GM21390 (cell line): ENCODE data around the gene CRTAC1.

Experiments used
- ATAC-seq: cut with Tn5 transposase; IDR thresholded peaks from one replicate; pipeline ENCODE4 v1.9.1; 2021; ENCODE audit not compliant: unreplicated experiment

CRTAC1 gene

DNA sequence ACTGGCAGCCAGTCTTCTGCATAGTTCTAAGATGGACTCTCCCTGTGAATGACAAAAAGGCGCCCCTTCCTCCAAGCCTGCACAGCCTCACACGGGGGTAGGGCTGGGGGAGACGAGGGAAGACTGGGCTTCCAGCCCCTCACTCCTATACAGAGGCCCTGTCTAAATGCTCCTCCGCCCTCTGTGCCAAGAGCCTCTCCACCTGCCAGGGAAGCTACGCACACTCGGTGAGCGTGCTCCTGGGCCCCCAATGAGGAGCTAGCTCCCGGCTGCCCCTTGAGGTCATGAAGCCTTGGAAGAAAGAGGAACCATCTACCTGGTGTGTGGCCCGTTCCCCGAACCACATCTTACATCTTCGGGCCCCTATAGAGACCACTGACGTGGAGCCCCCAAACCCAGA, 54.8 kb downstream of the CRTAC1 start:
- ATAC-seq, result no peak

DNA sequence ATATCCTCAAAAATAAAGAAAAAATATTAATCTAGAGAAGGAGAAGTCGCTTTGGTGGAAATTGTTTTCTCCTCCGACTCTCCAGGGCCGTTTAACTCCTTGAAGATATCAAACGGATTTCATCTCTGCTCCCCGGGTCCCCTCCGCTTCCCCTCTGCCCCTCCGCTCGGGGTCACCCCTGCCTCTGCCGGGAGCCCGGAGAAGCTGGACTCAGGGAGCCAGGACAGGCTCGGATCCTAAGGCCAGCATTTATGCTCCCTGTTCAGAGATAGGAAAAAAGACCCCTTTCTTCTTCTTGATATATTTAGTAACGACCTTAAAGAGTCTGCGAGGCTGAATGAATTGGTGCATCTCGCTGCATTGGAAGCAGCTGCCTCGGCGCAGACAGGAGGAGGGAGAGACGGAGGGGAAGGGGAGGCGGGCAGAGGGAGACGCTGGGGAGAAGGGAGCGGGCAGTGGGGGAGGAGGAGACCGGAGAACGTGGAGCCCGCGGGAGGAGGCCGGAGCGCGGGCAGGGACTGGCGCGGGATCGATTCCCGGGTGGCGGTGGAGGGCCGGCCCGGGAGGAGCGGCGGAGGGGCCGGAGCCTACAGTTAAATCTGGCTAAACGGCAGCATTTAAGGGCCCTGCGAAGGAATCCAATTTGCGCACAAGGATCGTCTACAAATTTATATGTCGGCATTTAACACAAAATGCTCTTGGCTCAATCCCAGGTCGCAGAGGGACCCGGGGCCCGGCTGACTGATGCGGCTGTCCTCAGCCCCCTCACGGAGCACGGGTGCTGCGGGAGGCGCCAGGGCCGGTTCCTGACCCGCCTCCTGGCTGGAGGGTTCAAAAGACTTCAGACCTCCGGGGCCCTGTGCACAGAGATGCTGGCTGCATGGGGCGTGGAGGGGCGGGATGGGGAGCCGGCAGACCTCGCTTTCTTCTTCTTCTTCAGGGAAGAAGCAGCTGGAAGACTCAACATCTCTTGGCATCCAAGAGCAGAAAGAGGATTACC, 55.6 kb downstream of the CRTAC1 start:
- ATAC-seq, result no peak

DNA sequence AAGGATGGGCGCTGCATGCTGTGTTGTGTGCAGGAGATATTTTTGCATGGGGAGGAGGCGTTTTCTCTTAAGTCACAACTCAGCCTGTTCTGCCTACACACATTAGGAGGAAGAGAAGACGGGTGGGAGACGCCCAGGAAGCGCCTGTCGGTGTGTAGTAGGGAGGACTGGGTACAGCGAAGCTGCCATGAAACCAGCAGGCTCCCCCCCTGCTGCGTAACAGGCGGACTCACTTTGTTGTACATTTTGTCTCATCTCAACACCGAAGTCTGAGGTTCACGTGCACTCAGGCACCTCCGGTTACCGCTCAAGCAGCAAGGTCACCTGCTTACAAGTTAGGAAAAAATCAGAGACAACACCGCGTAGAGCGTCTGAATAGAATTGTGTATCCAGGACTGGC, 56.3 kb downstream of the CRTAC1 start:
- ATAC-seq, result no peak

DNA sequence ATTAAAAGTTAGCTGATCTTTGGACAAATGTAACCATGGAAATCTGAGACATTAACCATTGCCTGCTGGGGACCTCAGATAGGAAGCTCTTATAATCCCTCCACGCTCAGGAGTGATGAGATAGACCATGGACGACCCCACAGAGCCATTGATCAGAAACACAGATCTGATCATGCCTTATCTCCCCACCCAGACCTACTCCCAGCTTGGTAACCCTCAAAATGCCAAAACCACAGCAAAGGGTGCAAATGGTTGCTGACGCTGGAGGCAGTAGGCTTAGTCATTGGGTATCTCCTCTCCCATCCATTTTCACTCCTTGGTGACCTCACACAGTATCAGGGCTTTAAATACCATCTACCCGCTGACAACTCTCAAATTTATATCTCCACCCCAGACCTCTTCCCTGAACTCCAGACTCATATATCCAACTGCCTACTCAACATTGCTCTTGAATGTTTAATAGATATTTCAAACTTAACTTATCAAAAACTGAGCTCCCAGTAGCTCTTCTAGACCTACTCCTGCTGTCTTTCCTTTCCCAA, 60.8 kb downstream of the CRTAC1 start:
- no peak for ATAC-seq

DNA sequence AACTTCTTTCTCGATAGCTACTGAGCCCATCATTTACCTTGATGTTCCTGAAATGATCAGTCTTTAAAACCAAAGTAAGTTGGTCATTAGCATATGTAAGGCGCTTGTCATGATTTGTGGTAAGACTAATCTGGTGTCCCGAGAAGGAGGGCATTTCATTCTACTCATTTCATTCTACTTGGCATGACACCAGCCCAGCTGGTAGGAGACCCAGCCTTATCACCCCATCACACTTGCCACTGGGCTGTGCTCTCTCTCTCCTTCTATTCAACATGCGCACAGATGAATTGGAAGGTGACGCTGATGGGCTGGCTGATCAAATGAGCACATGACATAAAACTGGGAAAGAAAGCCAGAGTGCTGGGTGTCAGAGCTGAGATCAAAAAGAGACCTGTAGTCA, 65.7 kb downstream of the CRTAC1 start:
- no peak for ATAC-seq

DNA sequence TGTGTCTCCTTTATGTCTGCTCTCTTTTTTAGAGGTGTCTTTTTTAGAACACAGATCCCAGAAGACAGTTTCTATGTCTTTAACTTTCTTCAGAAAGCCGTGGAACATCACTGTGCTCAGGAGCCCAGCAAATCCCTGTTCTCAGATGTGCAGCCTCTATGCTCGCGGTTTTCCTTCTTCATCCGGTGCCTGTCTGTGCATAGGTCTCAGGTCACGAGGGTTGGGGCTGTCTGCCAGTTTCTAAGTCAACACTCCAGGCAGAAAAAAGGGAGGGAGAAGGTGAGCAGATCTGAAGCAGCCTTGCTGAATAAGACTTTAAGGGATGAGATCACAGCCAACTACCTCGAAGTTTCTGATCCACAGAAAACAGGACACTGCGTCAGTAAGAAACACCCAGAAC, 68.5 kb downstream of the CRTAC1 start:
- no peak for ATAC-seq

DNA sequence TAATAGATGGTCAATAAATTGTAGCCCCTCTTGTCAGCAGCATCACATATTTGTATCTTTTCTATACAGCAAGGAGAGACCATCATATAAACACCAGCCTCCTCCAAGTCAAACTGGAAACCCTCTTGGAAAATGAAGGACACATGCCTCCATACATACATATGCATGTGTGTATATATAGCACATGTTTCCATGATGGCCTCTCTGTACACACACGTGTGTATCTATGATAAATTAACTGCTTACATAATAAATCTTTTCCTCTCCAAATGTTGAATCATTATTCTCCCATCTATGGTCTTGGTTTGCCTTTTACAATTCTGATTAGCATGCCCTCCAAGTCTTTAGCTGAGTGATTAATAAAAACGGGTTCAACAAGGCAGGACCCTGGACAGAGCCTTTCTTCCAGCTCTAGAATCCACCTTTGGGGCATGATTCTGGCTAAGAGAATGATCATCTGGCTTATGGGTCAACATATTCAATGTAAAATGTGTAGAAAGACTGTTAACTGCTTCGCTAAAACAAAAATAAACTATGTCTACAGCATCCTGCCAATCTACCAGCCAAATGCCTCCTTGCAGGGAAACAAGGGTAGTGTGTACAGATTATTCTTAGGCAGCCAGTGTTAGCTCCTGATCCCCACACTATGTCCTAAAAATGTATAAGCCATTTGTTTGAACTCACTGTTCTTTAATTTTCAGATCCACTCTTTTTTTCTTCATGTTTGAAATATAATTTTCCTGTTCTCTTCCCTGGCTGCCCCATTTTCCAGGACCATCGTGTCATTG, 70.0 kb downstream of the CRTAC1 start:
- no peak for ATAC-seq

DNA sequence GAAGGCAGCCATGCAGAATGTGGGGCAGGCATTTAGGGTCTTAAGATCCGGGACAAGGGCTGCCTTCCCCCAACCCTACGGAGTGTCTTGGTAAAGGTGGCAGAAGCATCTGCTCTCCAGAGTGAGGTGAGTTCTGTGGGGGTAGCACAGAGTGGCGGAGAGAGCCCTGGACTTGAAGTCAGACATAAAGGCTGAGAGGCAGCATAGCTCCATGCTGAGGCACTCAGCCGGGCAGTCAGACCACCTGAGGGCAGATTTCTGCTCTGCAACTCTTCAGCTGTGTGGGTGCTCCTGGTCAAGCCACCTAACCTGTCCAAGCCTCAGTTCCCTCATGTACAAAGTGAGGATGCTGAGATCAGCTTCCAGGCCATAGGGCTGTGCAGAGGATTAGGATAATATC, 81.0 kb downstream of the CRTAC1 start:
- no peak for ATAC-seq

DNA sequence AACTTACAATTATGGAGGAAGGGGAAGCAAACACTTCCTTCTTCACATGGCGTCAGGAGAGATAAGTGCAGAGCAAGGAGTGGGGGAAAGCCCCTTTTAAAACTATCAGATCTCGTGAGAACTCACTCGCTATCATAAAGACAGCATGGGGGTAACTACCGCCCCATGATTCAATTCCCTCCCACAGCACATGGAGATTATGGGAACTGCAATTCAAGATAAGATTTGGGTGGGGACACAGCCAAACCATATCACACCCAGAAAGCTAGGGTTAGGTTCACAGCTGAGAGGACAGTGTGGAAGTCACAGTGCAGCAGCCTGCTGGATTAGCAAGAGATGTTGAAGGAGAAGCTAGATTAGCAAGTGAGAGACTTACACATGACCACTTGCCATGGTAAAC, 81.6 kb downstream of the CRTAC1 start:
- ATAC-seq, result no peak

DNA sequence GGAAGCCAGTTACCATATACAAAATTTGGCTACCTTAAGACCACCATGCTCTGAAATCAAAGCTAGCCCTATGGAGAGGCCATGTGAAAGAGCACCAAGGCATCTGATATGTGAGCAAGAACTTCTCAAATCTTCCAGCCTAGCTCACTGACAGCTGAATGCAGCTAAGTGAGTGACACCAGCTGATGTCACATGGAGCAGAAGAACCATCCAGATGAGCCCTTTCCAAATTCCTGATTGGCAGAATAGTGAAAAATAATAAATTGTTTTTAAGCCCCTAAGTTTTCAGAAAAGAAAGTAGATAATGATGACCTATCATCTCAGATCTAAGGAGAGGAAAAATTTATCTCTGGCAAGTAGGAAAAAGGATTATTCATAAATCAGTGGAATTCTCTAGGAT, 85.6 kb downstream of the CRTAC1 start:
- ATAC-seq, result no peak

DNA sequence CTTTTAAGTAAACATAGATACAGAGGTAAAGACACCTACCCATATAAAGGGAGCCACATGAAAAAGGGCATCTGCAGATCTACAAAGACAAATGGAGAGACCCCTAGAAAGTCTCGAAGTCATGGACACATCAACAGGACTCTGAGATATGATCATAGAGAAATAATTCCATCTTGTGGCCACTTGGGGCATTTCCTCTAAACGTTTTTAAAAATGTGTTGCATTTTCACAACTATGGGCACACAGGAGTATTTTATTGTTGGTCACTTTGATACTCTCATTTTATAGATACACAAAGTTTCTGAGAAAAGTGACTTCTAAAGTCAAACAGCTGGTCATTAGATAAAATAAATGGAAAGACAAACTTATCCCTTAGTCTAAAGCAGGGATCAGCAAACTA, 87.1 kb downstream of the CRTAC1 start:
- no peak for ATAC-seq

DNA sequence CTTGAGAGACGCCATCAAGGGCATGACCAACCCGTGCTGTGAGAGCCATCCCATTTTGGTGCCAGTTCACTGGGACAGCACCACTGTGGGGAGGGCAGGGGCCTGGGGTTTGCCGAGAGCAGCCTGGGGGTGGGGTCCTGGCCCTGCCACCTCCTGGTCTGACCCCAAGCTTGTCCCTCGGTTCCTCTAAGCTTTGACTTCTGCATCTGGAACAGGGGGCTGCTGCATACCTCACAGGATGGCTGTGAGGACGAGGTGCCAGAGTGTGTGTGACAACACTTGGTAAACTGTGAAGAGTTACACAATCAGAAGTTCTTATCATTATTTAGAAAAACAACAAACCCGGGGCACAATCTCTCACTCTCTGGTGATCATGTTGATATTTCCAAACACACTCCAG, 89.9 kb downstream of the CRTAC1 start:
- no peak for ATAC-seq

DNA sequence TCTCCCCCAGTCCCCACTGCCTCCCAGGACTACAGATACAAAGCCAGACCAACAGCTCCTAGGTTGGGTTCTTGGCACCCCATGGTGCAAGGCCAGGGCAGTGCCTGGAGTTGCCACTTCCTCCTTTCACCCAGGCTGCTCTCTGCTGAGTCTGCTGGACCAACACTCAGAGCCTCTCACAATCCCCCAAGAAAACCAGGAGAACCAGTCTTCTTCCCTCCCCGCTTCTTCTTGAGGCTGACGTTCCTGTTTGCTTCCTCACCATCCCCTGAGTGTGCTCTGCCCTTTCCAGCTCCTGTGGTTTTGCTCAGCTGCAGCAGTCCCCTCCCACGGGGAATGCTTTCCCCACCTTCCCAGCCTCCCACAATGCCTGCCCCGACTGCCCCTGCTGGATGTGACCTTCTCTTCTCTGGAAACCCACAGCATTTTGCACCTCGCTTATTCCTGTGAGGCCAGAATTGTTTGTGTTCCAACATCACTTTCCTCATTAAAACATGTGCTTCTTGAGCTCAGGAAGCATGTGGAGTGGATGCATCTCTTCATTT, 90.9 kb downstream of the CRTAC1 start:
- no peak for ATAC-seq

DNA sequence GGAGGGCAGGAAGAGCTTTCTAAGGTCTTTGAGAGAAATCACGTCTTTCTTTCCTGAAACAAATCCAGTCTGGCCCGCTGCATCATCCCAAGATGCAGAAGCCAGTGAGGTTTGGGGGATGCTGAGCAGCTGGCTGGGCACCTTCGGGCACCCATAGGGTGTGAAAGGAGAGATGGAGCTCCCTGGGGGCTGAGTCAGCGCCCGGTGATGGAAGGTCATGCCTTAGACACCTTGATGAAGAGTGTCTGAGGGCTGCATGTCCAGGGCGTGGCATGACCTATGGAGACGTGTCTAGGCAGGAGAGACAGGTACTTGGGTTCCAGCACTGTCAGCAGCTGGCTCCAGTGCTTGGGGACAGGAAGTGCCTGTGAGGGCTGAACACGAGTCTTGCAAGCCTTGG, 92.5 kb downstream of the CRTAC1 start:
- no peak for ATAC-seq

DNA sequence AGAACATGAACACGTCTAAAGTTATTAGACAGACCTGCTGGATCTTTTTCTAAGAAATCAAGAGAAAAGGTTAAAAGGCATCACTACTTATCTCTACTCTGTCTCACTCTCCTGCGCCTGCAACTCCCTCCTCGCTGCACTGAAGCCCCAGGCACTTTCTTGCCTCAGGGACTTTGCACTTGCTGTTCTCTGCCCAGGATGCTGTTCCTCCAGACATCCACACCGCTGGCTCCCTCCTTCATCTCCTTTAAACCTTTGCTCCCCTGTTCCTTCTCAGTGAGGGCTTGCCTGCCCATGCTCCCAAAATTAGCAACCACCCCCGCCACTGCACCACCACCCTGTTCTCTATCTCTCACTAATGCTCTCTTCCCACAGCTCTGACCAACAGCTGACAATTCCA, 93.4 kb downstream of the CRTAC1 start:
- no peak for ATAC-seq

DNA sequence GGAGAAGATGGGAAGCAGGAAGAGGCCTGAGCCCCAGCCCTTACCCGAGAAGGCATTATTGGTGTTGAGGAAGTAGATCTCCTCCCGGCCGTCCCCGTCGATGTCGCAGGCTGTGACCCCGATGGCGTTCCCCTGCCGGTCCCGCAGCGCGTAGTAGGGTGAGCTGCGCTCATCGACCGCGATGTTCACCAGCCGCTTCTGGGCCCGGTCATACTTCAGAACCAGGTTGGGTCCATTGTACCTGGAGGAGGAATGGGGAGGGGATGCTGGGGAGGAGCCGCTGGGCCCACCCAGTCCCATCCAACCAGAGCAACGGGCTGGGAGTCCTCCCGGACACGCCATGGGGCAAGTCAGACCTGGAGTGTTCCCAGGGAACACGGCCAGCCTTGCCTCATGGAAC, 94.3 kb downstream of the CRTAC1 start:
- no peak for ATAC-seq

DNA sequence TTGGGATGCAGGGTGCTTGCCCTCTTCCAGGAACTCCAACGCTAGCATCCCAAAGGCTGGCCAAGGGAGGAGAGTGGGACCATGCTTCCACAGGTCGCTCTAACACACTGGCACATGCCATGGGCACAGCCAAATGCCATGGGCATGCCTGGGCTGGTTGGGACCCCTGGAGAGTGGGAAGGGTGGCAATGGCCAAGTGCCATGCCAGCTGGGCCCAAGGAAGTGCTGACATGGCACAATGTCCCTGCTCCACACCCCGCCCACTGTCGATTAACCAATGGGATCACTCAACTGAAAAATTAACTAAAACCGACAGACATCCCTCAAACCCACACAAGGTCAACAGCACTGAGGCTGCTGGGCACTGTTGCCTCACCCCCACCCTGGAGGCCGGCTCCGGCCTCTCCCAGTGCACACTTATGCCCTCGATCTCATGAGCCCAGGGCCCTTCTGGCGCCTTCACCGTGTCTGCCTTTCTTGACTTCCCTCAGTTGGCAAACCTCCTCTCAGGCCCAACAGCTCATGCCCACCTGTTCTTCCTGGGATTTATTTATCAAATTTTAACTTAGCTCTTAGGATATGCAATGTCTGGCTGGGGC, 97.4 kb downstream of the CRTAC1 start:
- no peak for ATAC-seq

DNA sequence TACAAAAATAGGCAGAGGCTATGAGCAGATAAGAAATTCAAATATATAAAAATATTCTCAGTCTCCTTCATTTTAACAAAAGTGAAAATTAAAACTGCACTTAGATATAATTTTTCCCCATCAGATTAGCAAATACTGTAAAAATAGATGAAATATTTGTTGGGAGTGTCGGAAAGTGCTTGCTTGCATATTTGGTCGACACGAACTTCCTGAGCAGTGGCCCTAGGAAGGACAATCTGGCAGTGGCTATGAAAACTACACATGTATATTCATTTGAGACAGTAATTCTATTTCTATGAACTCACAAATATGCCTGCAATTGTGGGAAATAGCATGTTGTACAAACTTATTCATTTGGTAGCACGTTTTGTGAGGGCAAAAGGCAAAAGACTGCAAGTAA, 99.4 kb downstream of the CRTAC1 start:
- no peak for ATAC-seq

DNA sequence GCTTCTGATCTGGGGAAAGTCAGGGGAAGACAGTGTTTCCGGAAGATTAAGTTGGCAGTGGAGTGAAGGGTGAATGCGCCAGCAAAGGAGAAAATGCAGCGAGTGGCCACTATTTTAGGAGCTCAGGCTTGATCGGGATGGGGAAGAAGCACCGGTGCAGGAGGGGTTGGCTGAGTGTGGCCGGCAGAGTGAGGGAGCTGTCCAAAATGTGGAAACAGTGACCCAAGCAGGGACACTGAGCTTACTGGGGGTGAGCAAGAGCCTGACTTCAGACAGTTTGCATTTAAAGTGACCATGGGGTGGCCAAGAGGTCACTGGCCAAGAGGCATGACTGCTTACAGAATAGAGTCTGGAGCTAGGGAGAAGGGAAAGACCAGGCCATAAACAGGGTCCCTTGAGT, 101.5 kb downstream of the CRTAC1 start:
- ATAC-seq, result no peak

DNA sequence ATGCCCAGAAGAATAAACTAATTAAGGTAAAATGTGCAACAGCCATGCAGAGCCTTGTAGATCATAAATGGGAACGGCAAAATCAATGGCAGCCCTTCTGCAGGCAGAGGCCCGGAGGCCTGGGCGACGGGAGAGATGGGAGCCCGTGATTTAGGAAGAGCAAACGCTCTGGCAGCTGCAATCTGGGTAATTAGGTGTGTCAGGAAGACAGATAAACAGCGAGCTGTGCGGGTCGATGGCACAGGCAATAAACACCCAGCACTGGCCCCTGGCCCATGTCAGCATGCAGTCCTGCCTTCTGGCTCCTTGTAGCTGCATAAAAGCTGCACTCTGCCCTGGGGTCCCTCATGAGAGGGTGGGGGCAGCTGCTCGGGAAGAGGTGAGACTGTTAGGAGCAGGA, 102.8 kb downstream of the CRTAC1 start:
- no peak for ATAC-seq

DNA sequence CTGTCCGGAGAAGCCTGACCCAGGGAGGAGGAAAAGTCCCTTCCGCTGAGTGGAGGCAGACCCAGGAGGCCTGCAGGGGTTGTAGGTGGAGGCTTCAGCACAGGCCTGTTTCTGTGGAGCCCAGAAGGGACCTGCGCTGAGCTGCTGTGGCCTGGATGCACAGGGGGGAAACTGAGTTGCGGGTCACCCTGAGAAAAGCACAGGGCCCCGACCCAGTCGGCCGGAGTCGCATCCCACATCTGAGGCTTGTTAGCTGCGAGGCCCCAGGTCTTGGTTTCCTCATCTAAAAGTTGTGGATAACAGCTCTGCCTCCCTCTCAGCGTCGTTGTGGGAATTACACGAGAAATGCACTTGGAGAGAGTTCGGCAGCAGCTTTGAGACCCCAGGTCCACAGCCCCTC, 104.4 kb downstream of the CRTAC1 start:
- ATAC-seq, result no peak
